ENCODE results near the gene C2CD2.

- TF ChIP-seq, protein P1, sequence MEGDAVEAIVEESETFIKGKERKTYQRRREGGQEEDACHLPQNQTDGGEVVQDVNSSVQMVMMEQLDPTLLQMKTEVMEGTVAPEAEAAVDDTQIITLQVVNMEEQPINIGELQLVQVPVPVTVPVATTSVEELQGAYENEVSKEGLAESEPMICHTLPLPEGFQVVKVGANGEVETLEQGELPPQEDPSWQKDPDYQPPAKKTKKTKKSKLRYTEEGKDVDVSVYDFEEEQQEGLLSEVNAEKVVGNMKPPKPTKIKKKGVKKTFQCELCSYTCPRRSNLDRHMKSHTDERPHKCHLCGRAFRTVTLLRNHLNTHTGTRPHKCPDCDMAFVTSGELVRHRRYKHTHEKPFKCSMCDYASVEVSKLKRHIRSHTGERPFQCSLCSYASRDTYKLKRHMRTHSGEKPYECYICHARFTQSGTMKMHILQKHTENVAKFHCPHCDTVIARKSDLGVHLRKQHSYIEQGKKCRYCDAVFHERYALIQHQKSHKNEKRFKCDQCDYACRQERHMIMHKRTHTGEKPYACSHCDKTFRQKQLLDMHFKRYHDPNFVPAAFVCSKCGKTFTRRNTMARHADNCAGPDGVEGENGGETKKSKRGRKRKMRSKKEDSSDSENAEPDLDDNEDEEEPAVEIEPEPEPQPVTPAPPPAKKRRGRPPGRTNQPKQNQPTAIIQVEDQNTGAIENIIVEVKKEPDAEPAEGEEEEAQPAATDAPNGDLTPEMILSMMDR (IDR thresholded peaks at IDR 0.05): no peak
- no peak for TF ChIP-seq POLR2AphosphoS5 (IDR thresholded peaks at IDR 0.05)
Observed at GRCh38 chr21:41943851-41944250, 10.0 kb downstream of the C2CD2 start.

All from prostate gland (tissue), 2 donors.